GM19193 (cell line): ENCODE results near the gene CPZ.

Experiments used
- POLR2A ChIP-seq: IDR thresholded peaks from 4 replicates; pipeline ENCODE4 v1.6.1; 2011; ENCODE audit not compliant: insufficient read depth, insufficient read length; ENCODE audit errors: extremely low read depth

The CPZ gene

GRCh38 chr4:8571702-8572685, 20.6 kb upstream of the CPZ start:
- no peak for TF ChIP-seq POLR2A

- TF ChIP-seq POLR2A = no peak
These were observed 19.3 kb upstream of the CPZ start for GRCh38 chr4:8573266-8573665.

GRCh38 chr4:8574796-8575370, 17.7 kb upstream of the CPZ start:
- no peak for TF ChIP-seq POLR2A

GRCh38 chr4:8575457-8575856, 17.1 kb upstream of the CPZ start:
- TF ChIP-seq POLR2A = no peak

- no peak for TF ChIP-seq POLR2A
These were observed 15.5 kb upstream of the CPZ start for GRCh38 chr4:8577046-8577445.

- TF ChIP-seq POLR2A = no peak
These were observed 14.6 kb upstream of the CPZ start for GRCh38 chr4:8577972-8578371.

GRCh38 chr4:8578717-8579116, 13.8 kb upstream of the CPZ start:
- TF ChIP-seq POLR2A = no peak

GRCh38 chr4:8579526-8580320, 12.8 kb upstream of the CPZ start:
- no peak for TF ChIP-seq POLR2A

GRCh38 chr4:8580321-8581093, 12.1 kb upstream of the CPZ start, which contains the start of gene GPR78:
TSS of gene GPR78 (plus strand) at chr4:8580392. CDS start at chr4:8580983, 591 bp downstream.
- no peak for TF ChIP-seq POLR2A

- no peak for TF ChIP-seq POLR2A
These were observed 11.3 kb upstream of the CPZ start for GRCh38 chr4:8581094-8581861.

GRCh38 chr4:8582016-8582415, 10.5 kb upstream of the CPZ start:
- no peak for TF ChIP-seq POLR2A

GRCh38 chr4:8582436-8582835, 10.1 kb upstream of the CPZ start:
- no peak for TF ChIP-seq POLR2A

GRCh38 chr4:8582941-8583654, 9.5 kb upstream of the CPZ start:
- no peak for TF ChIP-seq POLR2A
